HFFc6 (cell line): Measurements from ENCODE around the gene MMRN1. TPM values are rescaled to one million over a fixed set of nuclear protein-coding genes. Genes with fewer than 3 reads are reported as not detected.

Experiments used
- DNase-seq: peaks from one replicate; pipeline ENCODE4 v3.0.0-alpha.2; 2018
- H3K27ac Mint-ChIP-seq: 2 replicates; pipeline ENCODE4 v1.8.0; 2020; ENCODE audit warnings: mild to moderate bottlenecking, mixed read lengths
- H3K27me3 Mint-ChIP-seq: 2 replicates; pipeline ENCODE4 v1.8.0; 2021; ENCODE audit warnings: mild to moderate bottlenecking, moderate library complexity, mixed read lengths; ENCODE audit not compliant: insufficient read depth
- H3K36me3 Mint-ChIP-seq: 2 replicates; pipeline ENCODE4 v1.8.0; 2021; ENCODE audit warnings: low read depth, mixed read lengths
- H3K4me1 Mint-ChIP-seq: 2 replicates; pipeline ENCODE4 v1.8.0; 2020; ENCODE audit warnings: low read depth, mixed read lengths
- H3K4me3 Mint-ChIP-seq: 2 replicates; pipeline ENCODE4 v1.8.0; 2020; ENCODE audit warnings: mild to moderate bottlenecking, moderate library complexity, mixed read lengths
- H3K9me3 Mint-ChIP-seq: 2 replicates; pipeline ENCODE4 v1.8.0; 2020; ENCODE audit warnings: mild to moderate bottlenecking, mixed read lengths
- total RNA-seq, 6 experiments: library from RNA; stranded (reverse); fragmentation: NEBNext Ultra II Directional; extraction: Animal tissue kit (Norgen Biotek cat#: 25700); gene quantifications; 2 replicates in 1 of 6; 3 replicates in 5 of 6; pipeline ENCODE4 v1.2.3, GENCODE V29; 2021
- TF ChIP-seq, protein P1 (sequence below): fragments of 200-600 bp; sonication (generic); IDR thresholded peaks from 2 replicates; pipeline ENCODE4 v1.5.0; 2021; ENCODE audit warnings: antibody characterized with exemption, mild to moderate bottlenecking

MMRN1 gene
- total RNA-seq, 6 experiments from 2014 or later: not detected

GRCh38 chr4:89906777-89907521 lies 12.3 kb downstream of the MMRN1 start:
- no peaks in the 10 kb centered on the region for H3K36me3 Mint-ChIP-seq
- no peaks in the 10 kb centered on the region for H3K4me1 Mint-ChIP-seq
- H3K9me3 Mint-ChIP-seq: no peaks in the 10 kb centered on the region
- DNase-seq: no peak
- no peaks in the 10 kb centered on the region for H3K27me3 Mint-ChIP-seq
- TF ChIP-seq, protein P1, sequence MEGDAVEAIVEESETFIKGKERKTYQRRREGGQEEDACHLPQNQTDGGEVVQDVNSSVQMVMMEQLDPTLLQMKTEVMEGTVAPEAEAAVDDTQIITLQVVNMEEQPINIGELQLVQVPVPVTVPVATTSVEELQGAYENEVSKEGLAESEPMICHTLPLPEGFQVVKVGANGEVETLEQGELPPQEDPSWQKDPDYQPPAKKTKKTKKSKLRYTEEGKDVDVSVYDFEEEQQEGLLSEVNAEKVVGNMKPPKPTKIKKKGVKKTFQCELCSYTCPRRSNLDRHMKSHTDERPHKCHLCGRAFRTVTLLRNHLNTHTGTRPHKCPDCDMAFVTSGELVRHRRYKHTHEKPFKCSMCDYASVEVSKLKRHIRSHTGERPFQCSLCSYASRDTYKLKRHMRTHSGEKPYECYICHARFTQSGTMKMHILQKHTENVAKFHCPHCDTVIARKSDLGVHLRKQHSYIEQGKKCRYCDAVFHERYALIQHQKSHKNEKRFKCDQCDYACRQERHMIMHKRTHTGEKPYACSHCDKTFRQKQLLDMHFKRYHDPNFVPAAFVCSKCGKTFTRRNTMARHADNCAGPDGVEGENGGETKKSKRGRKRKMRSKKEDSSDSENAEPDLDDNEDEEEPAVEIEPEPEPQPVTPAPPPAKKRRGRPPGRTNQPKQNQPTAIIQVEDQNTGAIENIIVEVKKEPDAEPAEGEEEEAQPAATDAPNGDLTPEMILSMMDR: no peak
- no peak overlapping the region for H3K4me3 Mint-ChIP-seq
- no peak overlapping the region for H3K27ac Mint-ChIP-seq

GRCh38 chr4:89909889-89910288 lies 15.2 kb downstream of the MMRN1 start:
- Mint-ChIP-seq H3K27ac (no peak overlapping the region), H3K9me3 (no peaks in the 10 kb centered on the region), H3K36me3 (no peaks in the 10 kb centered on the region), H3K27me3 (no peaks in the 10 kb centered on the region), H3K4me1 (no peaks in the 10 kb centered on the region), H3K4me3 (no peak overlapping the region)
- TF ChIP-seq, protein P1: no peak
- no peak for DNase-seq

- Mint-ChIP-seq H3K27ac (no peak overlapping the region), H3K27me3 (no peaks in the 10 kb centered on the region; the same call in 1 of the 2 replicates), H3K4me1 (no peaks in the 10 kb centered on the region), H3K9me3 (no peaks in the 10 kb centered on the region), H3K36me3 (no peaks in the 10 kb centered on the region), H3K4me3 (no peak overlapping the region)
- no peak for DNase-seq
- TF ChIP-seq, protein P1: no peak
Measured at GRCh38 chr4:89913623-89914022, 19.0 kb downstream of the MMRN1 start.

- Mint-ChIP-seq H3K27ac (no peak overlapping the region), H3K36me3 (no peaks in the 10 kb centered on the region), H3K27me3 (no peaks in the 10 kb centered on the region; the same call in 1 of the 2 replicates), H3K9me3 (no peaks in the 10 kb centered on the region), H3K4me1 (no peaks in the 10 kb centered on the region), H3K4me3 (no peak overlapping the region)
- no peak for DNase-seq
- TF ChIP-seq, protein P1: no peak
Measured at GRCh38 chr4:89914609-89915550, 20.2 kb downstream of the MMRN1 start.

DNA sequence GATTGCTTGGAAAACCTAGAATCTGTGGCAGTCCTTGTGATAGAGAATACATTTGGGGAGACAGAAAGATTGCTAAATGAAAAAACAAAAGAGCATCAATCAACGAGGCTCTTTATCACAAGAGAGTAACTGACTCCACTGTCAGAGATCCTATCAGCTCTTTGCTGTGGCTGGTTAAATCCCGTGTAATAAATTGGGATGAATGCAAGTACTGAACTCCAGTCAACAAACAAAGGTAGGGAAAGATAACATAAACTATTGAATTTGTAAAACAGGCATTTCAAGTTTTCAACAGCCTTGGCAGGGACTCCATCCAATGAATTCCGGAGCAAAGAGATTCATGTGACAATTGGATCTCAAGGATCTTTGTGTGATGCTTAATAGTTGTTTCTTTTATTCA lies 21.3 kb downstream of the MMRN1 start:
- Mint-ChIP-seq H3K36me3 (no peaks in the 10 kb centered on the region), H3K27me3 (no peaks in the 10 kb centered on the region; the same call in 1 of the 2 replicates), H3K27ac (no peak overlapping the region), H3K4me3 (no peak overlapping the region), H3K9me3 (no peaks in the 10 kb centered on the region), H3K4me1 (no peaks in the 10 kb centered on the region)
- DNase-seq: no peak
- TF ChIP-seq, protein P1: no peak
